Measurements from ENCODE around the gene ROR1.

Gene ROR1

GRCh38 chr1:64013395-64013794 is 239.6 kb downstream of the ROR1 start:
- DNase-seq (ENCODE audit: low read depth), result no peak
- H3K4me3 ChIP-seq (ENCODE audit: low read depth, low read length), result no peak overlapping the region
- no peak for TF ChIP-seq CTCF (conservative IDR thresholded peaks at IDR 0.05; ENCODE audit: low read depth, low read length)

- peak; percentile 86 for DNase-seq (ENCODE audit: low read depth)
- TF ChIP-seq CTCF (conservative IDR thresholded peaks at IDR 0.05; ENCODE audit: low read depth, low read length), result no peak
- no peak overlapping the region for H3K4me3 ChIP-seq (ENCODE audit: low read depth, low read length)
These were observed 246.0 kb downstream of the ROR1 start for GRCh38 chr1:64019818-64020217.

- no peak overlapping the region for H3K4me3 ChIP-seq (ENCODE audit: low read depth, low read length)
- no peak for DNase-seq (ENCODE audit: low read depth)
- TF ChIP-seq CTCF (conservative IDR thresholded peaks at IDR 0.05; ENCODE audit: low read depth, low read length), result no peak
These were observed 247.2 kb downstream of the ROR1 start for GRCh38 chr1:64021066-64021465.

GRCh38 chr1:64025051-64025450 is 251.2 kb downstream of the ROR1 start:
- no peak overlapping the region for H3K4me3 ChIP-seq (ENCODE audit: low read depth, low read length)
- TF ChIP-seq CTCF (conservative IDR thresholded peaks at IDR 0.05; ENCODE audit: low read depth, low read length), result no peak
- no peak for DNase-seq (ENCODE audit: low read depth)

GRCh38 chr1:64029037-64029436 is 255.2 kb downstream of the ROR1 start:
- no peak for TF ChIP-seq CTCF (conservative IDR thresholded peaks at IDR 0.05; ENCODE audit: low read depth, low read length)
- H3K4me3 ChIP-seq (ENCODE audit: low read depth, low read length), result no peak overlapping the region
- no peak for DNase-seq (ENCODE audit: low read depth)

- no peak for DNase-seq (ENCODE audit: low read depth)
- H3K4me3 ChIP-seq (ENCODE audit: low read depth, low read length), result no peak overlapping the region
- TF ChIP-seq CTCF (conservative IDR thresholded peaks at IDR 0.05; ENCODE audit: low read depth, low read length), result no peak
These were observed 256.6 kb downstream of the ROR1 start for GRCh38 chr1:64030411-64030810.

GRCh38 chr1:64031236-64031635 is 257.4 kb downstream of the ROR1 start:
- H3K4me3 ChIP-seq (ENCODE audit: low read depth, low read length), result no peak overlapping the region
- peak; percentile 71 for DNase-seq (ENCODE audit: low read depth)
- no peak for TF ChIP-seq CTCF (conservative IDR thresholded peaks at IDR 0.05; ENCODE audit: low read depth, low read length)

Data from choroid plexus epithelial cell (primary cell).